ENCODE measurements around the gene NLGN4X.

The NLGN4X gene

DNA sequence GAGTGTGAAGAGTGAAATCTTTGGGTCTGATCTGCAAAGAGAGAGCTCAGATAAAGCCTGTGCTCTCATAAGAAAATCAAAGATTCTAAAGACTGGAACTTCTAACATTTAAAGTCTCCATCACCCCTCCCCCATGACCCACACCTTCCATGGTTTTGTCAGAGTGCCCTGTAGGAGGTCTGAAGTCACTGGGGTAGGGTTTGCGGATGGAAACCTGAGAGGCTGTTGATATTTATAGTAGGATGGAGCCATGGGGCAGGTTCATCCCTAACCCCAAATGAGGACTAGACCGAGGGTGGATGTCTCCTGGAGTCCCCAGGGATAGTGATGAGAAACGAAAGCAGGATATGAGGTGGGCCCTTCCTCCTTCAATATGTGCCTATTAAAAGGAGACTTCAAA, 28.4 kb upstream of the NLGN4X start:
- no peak for TF ChIP-seq POLR2AphosphoS5 (IDR thresholded peaks at IDR 0.05; ENCODE audit: low read depth)
- no peak for TF ChIP-seq GABPA (IDR thresholded peaks at IDR 0.05; ENCODE audit: low read depth)
- TF ChIP-seq SPI1 (IDR thresholded peaks at IDR 0.05; ENCODE audit: borderline replicate concordance, low read depth) = no peak
- TF ChIP-seq, protein P1, sequence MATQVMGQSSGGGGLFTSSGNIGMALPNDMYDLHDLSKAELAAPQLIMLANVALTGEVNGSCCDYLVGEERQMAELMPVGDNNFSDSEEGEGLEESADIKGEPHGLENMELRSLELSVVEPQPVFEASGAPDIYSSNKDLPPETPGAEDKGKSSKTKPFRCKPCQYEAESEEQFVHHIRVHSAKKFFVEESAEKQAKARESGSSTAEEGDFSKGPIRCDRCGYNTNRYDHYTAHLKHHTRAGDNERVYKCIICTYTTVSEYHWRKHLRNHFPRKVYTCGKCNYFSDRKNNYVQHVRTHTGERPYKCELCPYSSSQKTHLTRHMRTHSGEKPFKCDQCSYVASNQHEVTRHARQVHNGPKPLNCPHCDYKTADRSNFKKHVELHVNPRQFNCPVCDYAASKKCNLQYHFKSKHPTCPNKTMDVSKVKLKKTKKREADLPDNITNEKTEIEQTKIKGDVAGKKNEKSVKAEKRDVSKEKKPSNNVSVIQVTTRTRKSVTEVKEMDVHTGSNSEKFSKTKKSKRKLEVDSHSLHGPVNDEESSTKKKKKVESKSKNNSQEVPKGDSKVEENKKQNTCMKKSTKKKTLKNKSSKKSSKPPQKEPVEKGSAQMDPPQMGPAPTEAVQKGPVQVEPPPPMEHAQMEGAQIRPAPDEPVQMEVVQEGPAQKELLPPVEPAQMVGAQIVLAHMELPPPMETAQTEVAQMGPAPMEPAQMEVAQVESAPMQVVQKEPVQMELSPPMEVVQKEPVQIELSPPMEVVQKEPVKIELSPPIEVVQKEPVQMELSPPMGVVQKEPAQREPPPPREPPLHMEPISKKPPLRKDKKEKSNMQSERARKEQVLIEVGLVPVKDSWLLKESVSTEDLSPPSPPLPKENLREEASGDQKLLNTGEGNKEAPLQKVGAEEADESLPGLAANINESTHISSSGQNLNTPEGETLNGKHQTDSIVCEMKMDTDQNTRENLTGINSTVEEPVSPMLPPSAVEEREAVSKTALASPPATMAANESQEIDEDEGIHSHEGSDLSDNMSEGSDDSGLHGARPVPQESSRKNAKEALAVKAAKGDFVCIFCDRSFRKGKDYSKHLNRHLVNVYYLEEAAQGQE (IDR thresholded peaks at IDR 0.05; ENCODE audit: insufficient replicate concordance, low read depth) = no peak
- TF ChIP-seq, protein P2, sequence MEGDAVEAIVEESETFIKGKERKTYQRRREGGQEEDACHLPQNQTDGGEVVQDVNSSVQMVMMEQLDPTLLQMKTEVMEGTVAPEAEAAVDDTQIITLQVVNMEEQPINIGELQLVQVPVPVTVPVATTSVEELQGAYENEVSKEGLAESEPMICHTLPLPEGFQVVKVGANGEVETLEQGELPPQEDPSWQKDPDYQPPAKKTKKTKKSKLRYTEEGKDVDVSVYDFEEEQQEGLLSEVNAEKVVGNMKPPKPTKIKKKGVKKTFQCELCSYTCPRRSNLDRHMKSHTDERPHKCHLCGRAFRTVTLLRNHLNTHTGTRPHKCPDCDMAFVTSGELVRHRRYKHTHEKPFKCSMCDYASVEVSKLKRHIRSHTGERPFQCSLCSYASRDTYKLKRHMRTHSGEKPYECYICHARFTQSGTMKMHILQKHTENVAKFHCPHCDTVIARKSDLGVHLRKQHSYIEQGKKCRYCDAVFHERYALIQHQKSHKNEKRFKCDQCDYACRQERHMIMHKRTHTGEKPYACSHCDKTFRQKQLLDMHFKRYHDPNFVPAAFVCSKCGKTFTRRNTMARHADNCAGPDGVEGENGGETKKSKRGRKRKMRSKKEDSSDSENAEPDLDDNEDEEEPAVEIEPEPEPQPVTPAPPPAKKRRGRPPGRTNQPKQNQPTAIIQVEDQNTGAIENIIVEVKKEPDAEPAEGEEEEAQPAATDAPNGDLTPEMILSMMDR (IDR thresholded peaks at IDR 0.05; ENCODE audit: insufficient read depth, low read length) = no peak
- DNase-seq (ENCODE audit: low read depth in 1 of 2, low spot score in 1 of 2) = no peak
- Histone ChIP-seq H3K27me3 (ENCODE audit: insufficient read depth, poor library complexity, severe bottlenecking) (no peaks in the 10 kb centered on the region), H3K4me3 (replicated peaks; ENCODE audit: insufficient read depth, low read length) (no peak overlapping the region), H3K27ac (replicated peaks) (no peak overlapping the region)

DNA sequence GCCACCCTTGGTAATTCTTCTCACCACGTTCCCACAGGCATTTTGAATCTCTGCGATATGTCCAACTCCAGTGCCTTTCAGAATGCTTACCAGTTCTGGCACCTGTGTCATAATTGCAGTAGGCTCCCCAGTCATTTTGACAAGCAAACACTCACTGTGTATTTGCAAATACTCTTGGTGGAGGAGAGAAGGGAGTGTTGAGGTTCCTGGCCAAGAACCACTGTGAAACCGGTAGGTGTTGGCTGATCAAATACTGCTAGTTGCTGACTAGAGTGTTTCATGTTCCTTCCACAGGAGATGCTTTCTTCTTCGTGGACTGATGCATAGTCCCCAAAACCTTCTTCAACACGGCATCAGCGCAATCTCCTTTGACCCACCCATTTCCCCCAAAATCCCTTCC, 16.0 kb upstream of the NLGN4X start:
- no peak for DNase-seq (ENCODE audit: low read depth in 1 of 2, low spot score in 1 of 2)
- no peaks in the 10 kb centered on the region for H3K27me3 ChIP-seq (ENCODE audit: insufficient read depth, poor library complexity, severe bottlenecking)
- TF ChIP-seq SPI1 (IDR thresholded peaks at IDR 0.05; ENCODE audit: borderline replicate concordance, low read depth) = no peak
- TF ChIP-seq, protein P1 (IDR thresholded peaks at IDR 0.05; ENCODE audit: insufficient replicate concordance, low read depth) = no peak
- TF ChIP-seq, protein P2 (IDR thresholded peaks at IDR 0.05; ENCODE audit: insufficient read depth, low read length) = no peak
- no peak for TF ChIP-seq GABPA (IDR thresholded peaks at IDR 0.05; ENCODE audit: low read depth)
- no peak for TF ChIP-seq POLR2AphosphoS5 (IDR thresholded peaks at IDR 0.05; ENCODE audit: low read depth)
- H3K4me3 ChIP-seq (replicated peaks; ENCODE audit: insufficient read depth, low read length) = no peak overlapping the region
- H3K27ac ChIP-seq (replicated peaks) = no peak overlapping the region

DNA sequence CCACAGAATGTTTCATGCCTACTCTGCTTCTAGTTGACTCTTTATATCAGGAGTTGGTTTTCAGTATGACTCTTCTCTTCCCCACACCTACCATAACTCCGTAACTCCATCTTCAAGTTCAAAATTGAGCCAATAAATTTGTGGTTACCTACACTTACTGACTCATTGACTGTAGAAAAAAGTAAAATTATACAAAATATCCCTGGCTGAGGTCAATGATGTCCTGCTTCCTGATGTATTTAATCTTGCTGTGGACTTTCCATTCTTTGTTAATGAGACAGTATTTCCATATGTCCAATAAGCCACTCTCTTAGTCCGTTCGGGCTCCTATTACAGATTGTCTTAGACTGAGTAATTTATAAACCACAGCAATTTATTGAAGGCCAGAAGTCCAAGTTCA, 9.9 kb upstream of the NLGN4X start:
- H3K27me3 ChIP-seq (ENCODE audit: insufficient read depth, poor library complexity, severe bottlenecking) = no peaks in the 10 kb centered on the region
- H3K4me3 ChIP-seq (replicated peaks; ENCODE audit: insufficient read depth, low read length) = no peak overlapping the region
- no peak for DNase-seq (ENCODE audit: low read depth in 1 of 2, low spot score in 1 of 2)
- H3K27ac ChIP-seq (replicated peaks) = no peak overlapping the region
- TF ChIP-seq, protein P2 (IDR thresholded peaks at IDR 0.05; ENCODE audit: insufficient read depth, low read length) = no peak
- TF ChIP-seq SPI1 (IDR thresholded peaks at IDR 0.05; ENCODE audit: borderline replicate concordance, low read depth) = no peak
- TF ChIP-seq, protein P1 (IDR thresholded peaks at IDR 0.05; ENCODE audit: insufficient replicate concordance, low read depth) = no peak
- TF ChIP-seq POLR2AphosphoS5 (IDR thresholded peaks at IDR 0.05; ENCODE audit: low read depth) = no peak
- TF ChIP-seq GABPA (IDR thresholded peaks at IDR 0.05; ENCODE audit: low read depth) = no peak
